ENCODE results near the gene KCNT2.

Gene KCNT2

DNA sequence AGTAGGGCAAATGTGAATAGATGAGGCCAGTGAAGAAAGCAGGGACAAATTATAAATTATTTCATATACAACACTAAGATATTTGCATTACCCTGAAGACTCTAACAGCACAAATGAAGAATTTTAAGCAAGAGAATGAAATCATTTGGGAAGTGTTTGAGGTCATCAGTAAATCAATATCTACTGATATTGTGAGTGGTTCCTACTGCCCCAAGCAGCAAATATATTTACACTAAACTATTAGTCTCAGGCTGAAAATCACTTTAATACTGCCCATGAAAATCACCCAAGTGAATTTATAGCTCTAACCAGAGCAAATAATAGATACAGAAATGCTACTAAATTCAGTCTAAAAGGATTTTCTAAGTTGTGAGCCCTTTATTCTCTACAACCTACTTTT is 163.6 kb downstream of the KCNT2 start:
- DNase-seq, result no peak

DNA sequence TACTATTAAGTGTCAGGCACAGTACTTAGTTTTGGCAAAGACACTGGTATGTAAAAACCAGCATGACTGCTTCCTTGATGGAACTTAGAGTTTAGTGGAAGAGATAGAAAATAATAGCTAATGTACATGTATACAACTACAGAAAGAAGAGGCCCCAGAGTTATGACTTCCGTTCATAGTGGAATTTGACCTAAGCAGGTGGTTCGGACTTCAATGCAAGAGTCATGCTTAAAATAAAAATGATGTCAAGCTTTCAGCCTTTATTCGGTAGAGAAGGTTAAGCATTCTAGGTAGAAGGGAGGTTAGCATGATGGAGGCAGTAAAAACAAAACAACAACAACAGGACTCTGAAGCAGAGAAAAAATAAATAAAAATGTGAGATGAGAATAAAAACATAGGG is 165.9 kb downstream of the KCNT2 start:
- no peak for DNase-seq

DNA sequence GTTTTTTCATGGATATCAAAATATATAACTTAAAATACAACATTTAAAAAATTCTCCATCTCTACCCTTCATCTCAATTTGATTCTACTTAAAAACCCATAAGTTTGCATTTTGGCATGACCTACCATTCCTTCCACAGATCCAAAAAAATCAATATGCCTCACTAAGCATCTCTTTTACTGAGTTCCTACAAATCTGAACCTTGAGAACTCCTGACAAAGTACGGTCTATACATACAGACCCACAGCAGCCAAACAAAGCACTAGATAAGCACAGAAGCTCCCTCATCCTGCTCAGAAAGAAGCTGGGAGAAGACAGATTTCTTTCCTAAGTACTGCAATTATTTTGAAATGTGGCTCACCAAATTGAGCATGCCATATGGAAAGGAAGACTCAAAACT is 167.5 kb downstream of the KCNT2 start:
- DNase-seq, result no peak

DNA sequence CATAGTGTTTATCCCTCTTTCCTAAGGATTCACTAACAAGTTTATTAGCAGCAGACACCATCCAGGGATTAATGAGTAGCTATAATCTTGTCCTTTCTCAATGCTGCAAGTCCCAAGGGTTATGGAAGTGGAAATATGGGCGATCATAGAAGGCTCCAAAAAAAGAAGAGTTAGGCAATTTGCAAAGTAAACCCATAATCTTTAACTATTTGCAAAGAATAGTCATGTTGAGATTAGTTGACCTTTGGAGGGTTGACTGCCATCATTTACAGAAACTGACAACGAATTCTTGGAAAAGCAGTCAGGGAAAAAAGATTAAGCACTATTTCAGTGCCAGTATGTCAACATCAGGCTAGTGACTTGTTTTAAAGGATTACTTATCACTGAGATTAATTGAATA is 169.9 kb downstream of the KCNT2 start:
- DNase-seq, result no peak

DNA sequence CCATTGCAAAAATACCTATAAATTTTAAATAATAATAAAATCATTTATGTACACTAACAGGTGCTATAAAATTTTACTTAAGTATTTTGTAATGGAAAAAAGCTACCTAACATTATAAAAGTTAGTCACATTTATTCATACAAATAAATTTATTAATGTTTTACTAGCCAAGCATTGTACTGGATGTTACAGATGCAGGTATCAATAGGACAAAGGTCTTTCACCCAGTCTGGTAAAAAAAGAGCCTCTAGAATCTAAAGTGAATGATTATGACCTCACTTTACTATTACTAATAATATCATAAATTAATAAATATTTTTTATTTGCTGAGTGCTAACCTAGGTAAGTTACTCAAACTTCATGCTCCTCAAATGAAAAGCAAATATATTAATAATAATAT is 170.6 kb downstream of the KCNT2 start:
- no peak for DNase-seq

DNA sequence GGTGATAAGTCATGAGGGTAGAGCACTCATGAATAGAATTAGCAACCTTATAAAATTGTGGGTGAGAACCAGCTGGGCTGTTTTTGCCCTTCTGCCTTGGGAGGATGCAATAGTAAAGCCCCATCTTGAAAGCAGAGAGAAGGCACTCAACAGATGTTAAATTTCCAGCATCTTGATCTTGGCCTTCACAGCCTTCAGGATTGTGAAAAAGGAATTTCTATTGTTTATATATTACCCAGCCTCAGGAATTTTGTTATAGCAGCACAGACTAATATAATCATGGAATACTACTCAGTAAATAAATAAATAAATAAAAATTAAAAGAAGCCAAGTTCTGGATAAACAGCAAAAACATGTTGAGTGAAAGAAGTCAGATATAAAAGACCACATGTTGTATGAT is 175.2 kb downstream of the KCNT2 start:
- DNase-seq, result no peak

DNA sequence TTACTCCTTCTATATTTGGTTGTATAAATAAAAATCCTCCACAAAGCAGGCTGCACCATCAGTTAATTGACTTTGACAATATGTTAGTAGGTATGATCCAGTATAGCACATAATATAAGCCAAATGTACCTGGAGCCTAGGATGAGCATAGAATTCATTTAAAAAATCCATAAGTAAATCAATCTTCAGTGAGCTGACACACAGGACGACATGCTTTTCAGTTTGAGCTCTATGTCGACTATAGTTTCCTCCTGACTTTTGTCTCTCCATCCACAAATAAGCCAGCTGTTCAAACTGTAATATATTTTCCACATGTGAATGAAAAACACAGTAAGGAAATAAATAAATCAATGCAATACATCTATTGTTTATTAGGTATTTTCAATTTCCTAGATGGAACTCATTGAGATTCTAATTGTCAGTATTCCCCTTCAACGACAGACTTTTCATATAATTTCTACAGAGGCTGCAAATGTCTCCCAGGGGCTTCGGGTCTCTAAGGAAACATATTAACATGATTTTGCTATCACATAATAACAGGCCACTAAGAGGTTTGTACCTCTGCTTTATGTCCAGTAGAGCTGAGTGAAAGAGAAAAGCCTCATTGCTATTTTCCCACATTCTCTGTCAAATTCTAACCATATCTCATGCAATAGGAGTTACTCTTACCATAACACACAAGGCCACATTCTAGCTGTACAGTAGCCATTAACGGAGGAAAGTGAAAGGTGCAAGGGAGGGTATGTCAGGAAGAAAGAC is 180.1 kb downstream of the KCNT2 start:
- no peak for DNase-seq

DNA sequence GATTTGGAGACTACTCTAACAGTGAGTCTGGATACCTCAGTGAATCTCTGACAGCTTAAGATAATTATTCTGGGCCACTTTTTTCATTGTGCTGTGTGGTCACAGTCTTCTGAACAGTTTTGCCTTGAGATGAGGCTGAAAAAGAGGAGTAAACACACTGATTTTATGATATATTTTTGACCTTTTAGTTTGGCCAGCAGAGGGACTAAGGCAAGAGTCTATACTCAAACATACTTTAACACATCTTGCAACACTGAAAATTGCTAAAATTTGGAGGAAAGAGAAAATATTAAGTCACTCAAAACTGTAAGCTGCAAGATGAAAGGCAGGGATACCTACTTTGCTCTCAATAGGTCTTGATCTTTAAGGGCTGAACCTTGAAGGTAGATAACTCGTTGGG is 182.7 kb downstream of the KCNT2 start:
- DNase-seq, result no peak

DNA sequence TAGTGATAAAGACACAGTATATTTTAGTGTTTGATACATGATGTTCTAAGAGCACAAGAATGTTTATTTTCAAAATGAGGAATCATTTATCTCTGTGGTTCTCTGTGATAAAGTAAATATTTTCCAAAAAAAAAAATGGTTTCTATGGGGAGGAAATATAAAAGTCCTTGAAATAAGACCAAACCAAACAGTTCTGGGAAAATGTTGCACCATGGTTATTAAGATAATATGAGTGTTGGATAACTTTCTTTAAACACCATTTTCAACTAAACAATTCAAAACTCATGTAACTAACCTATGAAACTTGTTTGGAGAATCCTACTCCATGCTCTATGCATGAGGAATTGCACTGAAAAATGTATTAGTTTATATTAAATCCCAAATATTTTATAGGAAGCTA is 184.6 kb downstream of the KCNT2 start:
- no peak for DNase-seq

DNA sequence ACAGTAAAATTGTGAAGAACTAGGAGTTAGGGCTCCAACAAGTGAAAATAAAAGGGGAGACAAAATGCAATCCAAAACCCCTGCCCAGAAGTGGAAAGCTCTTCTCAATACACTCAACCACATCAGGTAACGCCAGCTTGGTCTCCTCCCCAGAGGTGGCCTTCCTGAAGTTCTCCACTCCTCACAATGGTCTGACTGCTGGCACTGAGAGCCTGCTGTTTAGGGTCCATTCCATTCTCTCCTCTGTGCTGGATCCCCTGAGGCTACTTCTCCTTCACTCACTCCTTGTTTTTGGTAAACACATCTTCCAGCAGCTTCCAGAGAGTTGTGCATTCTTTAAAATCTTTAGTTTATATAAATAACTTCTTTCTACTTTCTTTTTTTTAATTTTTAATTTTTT is 189.5 kb downstream of the KCNT2 start:
- no peak for DNase-seq

DNA sequence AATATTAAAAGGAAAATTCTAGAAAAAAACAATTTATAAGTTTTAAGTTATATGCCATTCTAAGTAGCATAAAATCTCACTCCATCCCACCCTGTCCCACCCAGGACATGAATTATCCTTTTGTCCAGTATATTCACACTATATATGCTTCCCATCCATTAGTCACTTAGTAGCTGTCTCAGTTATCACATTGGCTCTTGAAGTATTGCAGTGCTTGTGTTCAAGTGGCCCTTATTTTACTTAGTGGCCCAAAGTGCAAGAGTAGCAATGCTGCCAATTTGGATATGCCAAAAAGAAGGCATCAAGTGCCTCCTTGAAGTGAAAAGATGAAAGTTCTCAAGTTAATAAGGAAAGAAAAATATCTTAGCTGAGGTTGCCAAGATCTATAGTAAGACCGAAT is 192.3 kb downstream of the KCNT2 start:
- DNase-seq, result no peak

DNA sequence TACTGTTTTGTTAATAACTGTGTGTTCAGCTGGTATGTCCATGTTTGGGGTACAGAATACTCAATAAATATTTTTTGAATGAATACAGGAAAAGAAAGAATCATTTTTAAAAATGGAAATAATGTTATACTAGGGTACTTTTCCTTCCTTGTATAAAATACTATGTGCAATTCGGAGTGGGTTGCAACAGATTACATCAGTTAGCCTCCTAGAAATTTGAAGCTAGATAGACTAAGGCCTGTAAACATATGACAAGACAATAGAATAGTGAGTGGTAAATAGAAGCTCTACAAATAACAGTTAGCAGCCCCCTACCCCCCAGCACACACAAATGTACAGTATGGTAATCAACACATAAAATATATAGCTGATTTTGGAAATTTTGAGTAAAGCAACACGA is 195.9 kb downstream of the KCNT2 start:
- no peak for DNase-seq

DNA sequence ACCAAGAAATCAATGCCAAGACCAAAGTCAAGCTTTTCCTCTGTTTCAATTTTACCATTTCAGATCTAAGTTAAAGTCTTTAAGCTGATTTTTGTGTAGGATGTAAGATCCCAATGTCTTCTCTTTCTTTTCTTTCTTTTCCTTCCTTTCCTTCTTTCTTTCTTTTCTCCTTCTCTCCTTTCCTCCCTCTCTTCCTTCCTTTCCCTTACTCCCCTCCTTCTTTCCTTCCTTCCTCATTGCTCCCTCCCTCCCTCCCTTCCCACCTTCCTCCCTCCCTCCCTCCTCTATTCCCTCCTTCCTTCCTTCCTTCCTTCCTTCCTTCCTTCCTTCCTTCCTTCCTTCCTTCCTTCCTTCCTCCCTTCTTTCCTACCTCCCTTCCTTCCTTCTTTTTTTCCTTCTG is 197.5 kb downstream of the KCNT2 start:
- DNase-seq, result no peak

DNA sequence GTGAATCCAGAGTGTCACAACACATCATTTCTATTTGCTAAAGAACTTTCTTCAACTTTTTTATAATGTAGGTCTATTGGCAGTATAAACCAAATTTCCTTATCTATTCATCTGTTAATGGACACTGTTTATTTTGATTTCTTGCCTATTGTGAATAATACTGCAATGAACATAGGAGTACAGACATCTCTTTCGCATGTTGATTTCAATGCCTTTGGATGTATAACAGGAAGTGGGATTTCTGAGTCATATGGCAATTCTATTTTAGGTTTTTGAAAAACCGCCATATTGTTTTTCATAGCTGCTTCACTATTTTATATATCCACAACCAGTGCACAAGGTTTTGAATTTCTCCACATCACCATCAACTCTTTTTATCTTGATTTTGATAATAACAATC is 198.7 kb downstream of the KCNT2 start:
- DNase-seq, result no peak

DNA sequence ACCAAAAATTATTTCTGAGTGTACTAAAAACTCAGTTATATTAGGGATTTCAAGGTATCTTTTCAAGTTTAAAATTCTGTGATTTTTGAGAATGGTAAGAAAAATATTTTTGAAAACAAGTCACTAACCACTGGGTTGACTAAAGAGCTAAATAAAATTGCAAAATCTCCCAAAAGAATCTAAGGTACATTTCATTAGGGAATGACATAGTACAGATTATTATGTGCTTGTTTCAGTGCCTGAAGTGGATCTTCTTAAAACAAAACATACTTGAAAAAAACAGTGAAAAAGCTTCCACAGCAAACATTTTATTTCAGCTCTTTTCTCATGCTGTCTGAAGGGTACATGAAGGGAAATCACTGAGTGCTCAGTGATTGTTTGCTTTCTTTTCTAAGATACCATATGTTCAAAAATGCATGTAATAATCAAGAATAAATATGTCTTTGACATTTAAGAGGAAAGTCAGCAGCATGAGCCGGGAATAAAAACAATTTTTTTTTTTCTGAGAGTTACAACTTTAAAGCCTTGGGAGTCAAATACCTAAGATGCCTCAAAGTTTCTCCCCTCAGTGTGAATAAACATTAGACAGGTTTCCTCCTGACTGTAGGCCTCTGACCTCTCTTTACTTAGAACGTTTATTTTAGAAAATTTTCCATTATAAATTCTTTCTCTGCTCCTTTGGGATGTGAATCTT is 200.7 kb downstream of the KCNT2 start:
- no peak for DNase-seq

DNA sequence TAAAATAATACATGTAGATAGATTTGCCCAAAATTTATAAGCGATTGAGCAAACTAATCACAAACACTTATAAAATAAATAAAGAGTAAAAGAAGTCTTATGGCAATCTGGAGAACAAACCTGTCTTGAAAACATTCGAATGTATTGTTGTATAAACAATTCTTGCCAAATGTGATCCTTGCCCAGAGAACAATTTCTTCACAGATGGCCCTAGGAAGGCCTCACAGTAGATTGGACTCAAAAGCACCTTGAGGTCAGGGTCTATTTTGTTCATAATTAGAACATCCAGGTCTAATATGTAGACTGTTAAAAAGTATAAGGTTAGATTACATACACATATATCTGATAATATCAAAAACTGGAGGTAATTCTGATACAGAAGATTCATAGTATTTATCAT is 202.4 kb downstream of the KCNT2 start:
- no peak for DNase-seq

DNA sequence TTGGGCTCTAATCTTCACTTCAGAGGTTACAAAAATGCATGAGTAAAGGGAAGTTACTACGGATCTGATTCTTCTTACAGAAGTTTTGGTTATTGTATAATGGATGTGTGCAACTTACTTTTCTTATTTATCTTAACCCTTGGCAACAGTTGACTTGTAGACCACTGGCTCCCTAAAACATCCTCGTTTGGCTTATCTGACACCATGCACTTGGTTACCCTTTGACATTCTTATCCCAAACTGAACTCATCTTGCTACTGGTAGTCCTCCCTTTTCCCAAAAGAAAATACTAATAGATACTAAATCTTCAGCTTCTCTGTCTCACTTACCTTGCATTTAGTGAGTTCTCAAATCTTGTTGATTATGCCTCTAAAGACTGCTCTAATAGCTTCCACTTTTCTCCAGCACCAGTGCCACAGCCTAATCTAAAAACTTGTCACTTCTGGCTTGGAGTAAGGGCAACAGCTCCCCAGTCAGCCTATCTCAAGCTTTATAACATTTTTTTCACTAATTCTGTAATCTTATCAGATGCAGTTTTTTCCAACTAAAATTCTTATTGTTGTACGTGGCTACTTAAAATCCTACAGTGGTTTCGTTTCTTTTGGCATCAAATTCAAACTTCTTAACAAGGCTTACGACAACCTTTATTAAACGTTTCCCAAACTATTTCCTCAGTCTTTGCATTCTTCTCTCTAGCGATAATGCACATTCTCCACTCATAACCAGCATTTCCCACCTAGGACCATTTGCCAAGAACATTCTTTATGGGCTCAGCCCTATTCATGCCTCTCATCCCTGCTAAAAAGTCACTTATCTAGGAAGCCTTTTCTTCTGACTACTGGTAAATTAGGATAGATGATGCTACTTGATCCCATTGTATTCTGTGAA is 204.2 kb downstream of the KCNT2 start:
- no peak for DNase-seq

DNA sequence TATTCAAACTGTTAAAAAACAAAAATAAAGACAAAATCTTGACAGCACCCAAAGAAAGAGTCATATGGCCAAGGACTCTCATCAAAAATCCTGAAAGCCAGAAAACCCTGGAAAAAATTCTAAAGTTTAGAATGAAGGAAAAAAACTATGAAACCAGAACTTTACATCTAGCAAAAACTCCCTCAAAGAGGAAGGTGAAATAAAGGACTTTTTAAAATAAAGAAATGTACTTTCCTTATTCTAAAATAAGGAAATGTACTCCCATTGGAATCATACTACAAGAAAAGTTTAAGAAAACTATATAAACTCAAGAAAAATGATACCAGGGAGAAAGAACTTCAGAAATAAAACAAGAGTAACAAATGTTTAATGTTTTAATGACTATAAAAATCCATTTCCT is 206.3 kb downstream of the KCNT2 start:
- no peak for DNase-seq

DNA sequence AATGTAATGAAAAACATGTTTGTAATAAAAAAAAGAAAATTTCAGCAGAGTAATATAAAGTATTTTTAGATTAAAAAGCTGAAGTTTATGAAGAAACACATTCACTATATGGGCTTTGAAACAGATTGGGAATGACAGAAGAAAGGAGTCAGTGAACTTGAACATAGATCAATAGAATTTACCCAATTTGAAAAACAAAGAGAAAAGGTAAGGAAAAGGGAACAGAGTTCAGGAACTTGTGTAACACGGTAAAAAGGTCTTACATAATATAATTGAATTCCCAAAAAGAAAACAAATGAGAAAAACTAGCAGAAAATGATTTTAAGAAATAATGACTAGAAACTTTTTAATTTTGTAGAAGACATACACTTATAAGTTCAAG is 206.8 kb downstream of the KCNT2 start:
- no peak for DNase-seq

DNA sequence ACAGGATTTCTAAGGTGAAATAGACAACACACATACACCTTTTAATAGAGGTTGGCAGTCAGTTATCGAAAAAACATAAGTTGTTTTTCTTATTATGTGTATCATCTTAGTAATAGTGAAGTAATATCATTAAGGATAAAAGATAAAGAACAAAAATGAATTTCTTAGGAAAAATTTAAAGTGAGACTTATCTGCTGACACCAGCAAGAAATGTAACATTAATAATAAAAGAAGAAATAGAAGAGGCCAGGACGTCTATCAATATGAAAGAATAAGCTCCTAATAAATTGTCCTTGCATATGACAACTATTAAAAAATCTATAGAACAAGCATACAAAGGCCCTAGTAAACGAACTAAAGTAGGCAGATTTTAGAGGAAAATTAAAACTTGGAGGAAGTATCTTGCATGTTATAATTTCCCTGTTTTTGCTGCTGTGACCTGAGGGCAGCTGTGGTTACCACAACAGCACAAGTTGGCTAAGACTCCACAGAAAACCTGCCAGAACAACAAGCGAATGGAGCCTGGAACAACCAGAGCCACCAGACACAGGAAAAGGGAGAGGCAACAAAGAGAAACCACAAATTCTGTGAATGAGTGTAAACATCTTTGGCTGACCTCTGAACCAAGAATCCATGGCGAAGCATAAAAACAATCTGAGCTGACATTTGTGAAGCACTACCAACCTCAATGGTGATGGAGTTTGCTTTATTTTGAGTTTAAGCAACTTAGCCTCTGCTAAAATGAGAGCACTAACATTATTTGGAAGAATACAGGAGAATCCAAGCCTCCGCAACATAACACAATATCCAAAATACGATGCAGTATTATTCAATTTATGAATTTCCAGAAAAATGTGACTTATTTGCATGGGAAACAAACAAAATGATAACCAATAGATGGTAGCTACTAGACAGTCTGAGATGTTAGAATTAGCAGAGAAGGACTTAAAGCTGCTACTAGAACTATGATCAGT is 207.5 kb downstream of the KCNT2 start:
- no peak for DNase-seq

DNA sequence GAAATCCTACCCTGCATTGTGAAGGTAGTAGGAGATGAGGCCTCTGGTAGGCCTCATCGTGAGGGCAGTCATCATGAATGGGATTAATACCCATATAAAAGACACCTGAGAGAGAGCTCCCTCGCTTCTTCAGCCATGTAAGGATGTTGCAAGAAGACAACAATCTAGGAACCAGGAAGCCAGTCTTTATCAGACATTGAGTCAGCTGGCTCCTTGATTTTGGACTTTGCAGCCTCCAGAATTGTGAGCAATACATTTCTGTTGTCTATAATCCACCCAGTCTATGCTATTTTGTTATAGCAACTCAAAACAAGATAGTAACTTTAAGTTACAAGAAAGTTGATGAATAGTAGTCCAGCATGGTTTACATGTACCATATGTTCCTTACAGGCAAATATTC is 208.5 kb downstream of the KCNT2 start:
- no peak for DNase-seq

DNA sequence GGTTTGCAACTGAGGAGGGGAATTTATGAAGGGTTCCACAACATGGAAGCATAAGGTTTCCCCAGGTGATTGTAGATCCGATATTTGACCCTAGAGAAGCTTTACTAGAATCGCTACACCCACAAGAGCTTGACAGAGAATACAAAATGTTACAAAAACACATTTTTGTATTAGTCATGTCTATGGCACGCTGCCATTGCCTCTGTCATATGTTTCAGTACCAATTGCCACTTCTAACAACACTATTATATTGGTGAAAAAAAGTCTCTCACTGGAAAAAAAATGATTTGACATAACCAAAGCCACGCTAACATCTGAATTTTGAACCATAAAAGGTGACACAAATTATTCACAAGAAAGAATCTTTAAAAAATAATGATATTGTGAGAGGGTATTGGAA is 214.5 kb downstream of the KCNT2 start:
- no peak for DNase-seq

DNA sequence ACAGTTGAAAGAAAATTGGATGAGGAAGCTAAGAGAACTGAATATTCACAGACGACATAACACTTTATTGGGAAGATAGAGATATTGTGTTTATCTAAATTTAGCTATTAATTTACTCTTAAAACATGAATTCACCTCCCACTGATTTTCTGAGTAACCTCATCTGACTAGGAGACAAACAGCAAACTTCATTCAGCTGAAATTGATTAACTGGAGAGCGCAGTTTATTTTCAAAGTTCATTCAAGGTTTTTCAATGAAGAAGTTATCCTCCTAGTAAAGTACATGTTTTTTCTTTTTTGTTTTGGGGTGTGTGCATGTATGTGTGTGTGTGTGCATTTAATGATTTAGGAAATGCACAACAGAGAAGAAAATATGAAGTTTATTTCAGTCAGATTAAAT is 215.0 kb downstream of the KCNT2 start:
- DNase-seq, result no peak
